GM08714 (cell line): ENCODE results near the gene CDH23.

ENCODE experiments used
- H3K4me3 ChIP-seq: fragments of 200-500 bp; sonication (Bioruptor generic); 2 replicates; pipeline ENCODE4 v1.5.1; 2014; ENCODE audit warnings: mild to moderate bottlenecking, low read length, inconsistent platforms
- ZNF274 ChIP-seq: IDR thresholded peaks from 2 replicates; pipeline ENCODE4 v1.6.1; 2012; ENCODE audit warnings: mild to moderate bottlenecking, low read depth, low read length

Gene CDH23

DNA sequence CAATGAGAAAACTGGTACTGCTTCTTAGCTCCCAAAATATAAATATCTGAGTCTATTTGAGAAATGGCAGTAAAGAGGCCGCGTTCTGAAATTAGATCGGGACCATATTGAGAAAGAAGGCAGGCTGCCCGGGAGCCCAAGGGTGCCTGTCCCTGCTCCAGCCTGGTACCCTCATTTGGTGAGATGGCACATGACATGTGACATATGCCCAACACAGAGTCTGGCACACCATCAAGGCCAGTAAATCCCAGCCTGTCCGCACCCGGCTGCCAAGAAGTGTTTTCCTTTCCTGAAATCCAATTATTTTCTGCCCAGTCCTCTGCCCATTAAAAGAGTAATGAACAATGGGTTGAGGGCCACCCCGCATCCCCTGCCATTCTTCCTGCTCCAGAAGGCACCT, 66.4 kb downstream of the CDH23 start:
- H3K4me3 ChIP-seq = no peak overlapping the region
- no peak for TF ChIP-seq ZNF274

DNA sequence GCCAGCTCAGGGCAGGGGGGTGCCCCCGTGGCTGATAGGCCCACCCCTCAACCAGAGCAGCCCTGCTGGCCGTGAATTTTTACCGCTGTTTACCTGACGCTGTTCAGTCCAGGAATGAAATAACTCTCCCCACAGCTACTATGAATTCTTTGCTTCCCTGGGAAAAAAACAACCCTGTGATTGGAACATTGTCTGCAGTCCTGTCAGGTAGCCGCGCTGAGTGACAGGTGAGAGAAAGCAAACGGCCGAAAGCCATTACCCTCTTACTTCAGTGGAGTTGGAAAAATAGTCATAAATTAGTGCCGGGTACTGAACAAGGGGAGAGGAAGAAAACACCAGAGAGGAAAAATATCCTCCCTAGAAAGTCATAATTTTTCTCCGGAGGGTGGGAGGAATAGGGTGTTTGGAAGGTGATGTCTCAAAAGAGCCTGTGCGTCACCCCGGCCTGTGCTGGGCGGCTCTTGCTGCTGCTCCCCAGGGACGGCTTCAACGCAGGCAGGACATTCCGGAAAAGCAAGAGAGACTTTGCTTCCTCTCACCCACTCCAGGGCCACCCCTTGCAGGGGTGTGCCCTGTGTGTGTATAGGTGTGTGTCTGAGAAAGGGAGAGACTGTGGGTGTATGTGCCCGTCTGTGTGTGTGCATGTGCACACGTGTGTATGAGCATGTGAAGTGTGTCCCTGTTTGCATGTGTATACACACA, 69.0 kb downstream of the CDH23 start:
- no peak for TF ChIP-seq ZNF274

GRCh38 chr10:71466330-71466729, 69.6 kb downstream of the CDH23 start:
- H3K4me3 ChIP-seq = no peak overlapping the region
- TF ChIP-seq ZNF274 = no peak

More for the DNA sequence above, 69.0 kb downstream of the CDH23 start:
- H3K4me3 ChIP-seq = no peak overlapping the region

GRCh38 chr10:71467161-71467560, 70.4 kb downstream of the CDH23 start:
- no peak for TF ChIP-seq ZNF274
- no peak overlapping the region for H3K4me3 ChIP-seq

DNA sequence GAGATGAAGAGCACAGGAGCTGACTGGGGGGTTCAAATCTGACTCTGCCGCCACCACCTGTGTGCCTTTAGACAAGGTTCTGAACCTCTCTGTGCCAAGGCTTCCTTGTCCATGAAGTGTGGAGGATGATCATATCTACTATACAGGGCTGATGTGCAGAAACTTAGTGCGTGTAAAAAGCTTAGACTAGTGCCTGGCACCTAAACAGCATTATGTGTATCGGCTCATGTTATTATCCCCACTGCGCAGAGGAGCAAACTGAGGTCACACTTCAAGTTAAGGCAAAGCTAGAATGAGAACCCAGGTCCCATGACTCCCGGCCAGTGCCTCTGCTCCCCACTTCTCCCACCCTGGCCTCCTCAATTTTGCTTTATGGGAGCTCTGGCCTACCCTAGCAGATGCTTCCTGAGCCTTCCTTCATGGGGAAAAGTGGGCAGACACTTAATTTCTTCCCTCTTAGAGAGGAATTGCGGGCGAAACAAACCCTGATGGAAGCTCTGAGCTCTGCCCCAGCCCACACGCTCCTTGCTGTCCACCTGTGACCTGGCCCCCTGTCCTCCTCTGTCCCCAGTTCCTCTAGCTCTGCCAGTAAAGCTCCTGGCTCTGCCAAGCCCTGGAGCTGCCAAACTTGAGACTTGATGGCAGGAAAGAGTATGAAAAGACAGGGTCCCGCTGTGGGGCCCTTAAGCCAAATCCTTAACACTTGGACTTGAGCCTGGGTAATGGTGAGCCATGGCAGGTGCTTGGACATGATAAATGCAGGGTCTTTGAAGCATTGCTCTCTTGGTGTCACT, 71.0 kb downstream of the CDH23 start:
- H3K4me3 ChIP-seq = no peak overlapping the region
- TF ChIP-seq ZNF274 = no peak

DNA sequence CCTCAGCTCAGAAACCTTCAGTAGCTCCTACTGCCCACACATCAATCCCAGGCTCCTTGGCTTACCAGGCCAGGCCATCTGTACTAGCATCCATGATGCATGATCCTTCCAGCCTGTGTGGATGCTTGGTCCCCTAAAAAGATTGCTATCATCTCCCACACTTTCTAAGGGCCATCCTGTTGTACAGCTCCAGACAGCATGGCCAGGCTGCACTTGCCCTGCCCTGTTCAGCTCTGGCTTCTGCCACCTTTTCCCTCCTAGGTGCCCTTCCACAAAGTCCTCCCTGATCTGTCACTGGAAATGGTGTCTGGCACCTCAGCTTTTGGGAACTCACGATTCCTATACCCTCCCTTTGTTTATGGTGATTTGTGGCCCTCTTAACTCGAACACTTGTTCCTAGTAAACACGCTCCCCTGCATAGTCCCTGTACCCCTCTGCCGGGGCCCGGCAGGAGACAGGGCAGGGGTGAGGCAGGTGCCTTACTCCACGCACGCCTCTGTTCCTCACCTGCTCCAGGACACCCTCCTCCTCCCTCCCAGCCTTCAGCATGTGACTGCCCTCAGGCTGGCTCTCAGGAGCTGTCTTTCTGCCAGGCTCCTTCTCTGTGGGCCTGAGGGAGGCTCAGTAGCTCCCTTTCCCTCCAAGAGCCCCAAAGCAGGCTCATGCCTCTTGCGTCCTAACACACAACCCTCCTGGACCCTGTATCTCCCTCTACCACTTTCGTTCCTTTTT, 71.8 kb downstream of the CDH23 start:
- no peak overlapping the region for H3K4me3 ChIP-seq
- TF ChIP-seq ZNF274 = no peak

- no peak for TF ChIP-seq ZNF274
- no peak overlapping the region for H3K4me3 ChIP-seq
These were observed 74.3 kb downstream of the CDH23 start for GRCh38 chr10:71471006-71471405.

DNA sequence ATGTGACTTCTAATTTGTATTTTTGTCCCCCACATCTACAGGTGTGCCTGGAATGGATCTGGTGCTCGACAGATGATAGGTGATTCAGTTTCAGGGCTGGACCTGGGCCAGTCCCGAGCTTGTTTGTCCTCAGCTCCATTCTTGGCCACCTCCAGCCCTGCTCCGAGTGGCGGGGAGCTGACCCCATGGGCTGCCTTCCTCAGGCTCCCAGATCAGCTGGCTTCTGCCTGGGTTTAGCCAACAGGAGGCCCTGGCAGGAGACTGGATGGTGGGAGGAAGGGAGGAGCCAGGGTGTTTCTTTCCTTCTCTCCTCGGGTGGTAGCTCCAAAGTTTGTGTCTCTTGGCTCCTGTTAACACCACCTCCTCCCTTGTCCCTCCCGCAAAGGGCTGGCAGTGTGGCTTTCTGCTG, 75.2 kb downstream of the CDH23 start:
- TF ChIP-seq ZNF274 = no peak
- H3K4me3 ChIP-seq = no peak overlapping the region

- no peak for TF ChIP-seq ZNF274
- H3K4me3 ChIP-seq = no peak overlapping the region
These were observed 75.7 kb downstream of the CDH23 start for GRCh38 chr10:71472466-71472865.

DNA sequence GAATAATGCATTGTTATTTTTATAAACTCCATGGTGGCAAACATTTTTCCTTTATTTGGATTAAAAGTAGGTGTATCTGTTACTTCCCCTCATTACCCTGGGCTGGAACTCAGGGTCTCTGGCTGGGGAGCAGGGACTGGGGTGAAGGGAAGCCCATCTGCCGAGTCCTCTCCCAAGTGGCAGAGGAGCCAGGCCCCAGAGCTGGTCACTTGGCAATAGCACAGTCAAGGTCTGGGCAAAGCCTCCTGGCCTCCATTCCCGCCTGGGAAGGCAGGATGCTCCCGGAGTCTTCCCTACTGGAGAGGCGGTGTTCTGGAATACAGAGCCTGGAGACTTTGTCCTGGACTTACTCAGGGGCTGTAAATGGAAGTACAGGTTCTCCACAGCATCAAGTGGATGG, 76.2 kb downstream of the CDH23 start:
- H3K4me3 ChIP-seq = no peak overlapping the region
- no peak for TF ChIP-seq ZNF274

DNA sequence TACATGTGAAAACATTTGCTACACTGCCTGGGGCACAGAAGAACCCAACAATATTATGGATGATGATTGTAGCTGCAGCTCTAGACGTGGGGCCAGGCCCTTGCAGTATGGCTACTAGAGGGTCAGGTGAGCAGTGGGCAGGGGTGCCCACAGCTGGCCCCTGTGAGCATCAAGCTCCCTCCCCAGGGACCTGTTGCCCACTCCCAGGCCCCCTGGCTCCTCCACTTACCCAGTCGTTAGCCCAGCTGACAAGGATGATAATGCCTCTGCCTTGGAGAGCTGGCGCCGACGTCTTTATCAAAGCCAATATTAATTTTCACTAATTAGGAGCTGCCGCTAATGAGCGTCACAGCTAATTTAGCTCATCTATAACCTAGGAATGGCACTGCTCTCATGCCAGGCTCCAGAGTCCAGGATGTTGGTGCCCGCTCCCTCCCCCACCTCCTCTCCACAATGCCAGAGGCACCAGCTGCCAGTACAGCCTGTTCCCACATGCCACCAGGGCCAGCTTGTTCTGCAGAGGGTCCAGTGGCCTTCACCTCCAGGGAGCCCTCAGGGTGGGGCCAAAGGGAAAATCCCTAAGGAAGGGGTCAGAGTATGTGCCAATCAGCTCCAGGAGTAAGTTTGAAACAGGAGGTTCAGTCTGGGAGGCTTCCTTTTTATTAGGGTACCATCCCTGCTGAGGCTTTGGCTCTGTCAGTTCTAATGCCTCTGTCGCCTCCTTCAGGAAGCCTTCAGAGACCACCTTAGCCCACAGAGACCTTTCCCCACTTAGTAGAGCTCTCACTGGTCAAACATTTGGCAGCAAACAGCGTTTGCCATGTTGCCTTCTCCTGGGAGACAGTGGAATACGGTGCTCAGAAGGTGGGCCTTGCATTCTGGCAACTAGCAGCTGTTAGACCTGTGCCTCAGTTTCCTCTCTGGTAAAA, 77.2 kb downstream of the CDH23 start:
- no peak for TF ChIP-seq ZNF274
- H3K4me3 ChIP-seq = no peak overlapping the region

- no peak for TF ChIP-seq ZNF274
- H3K4me3 ChIP-seq = no peak overlapping the region
These were observed 78.1 kb downstream of the CDH23 start for GRCh38 chr10:71474702-71475242.

DNA sequence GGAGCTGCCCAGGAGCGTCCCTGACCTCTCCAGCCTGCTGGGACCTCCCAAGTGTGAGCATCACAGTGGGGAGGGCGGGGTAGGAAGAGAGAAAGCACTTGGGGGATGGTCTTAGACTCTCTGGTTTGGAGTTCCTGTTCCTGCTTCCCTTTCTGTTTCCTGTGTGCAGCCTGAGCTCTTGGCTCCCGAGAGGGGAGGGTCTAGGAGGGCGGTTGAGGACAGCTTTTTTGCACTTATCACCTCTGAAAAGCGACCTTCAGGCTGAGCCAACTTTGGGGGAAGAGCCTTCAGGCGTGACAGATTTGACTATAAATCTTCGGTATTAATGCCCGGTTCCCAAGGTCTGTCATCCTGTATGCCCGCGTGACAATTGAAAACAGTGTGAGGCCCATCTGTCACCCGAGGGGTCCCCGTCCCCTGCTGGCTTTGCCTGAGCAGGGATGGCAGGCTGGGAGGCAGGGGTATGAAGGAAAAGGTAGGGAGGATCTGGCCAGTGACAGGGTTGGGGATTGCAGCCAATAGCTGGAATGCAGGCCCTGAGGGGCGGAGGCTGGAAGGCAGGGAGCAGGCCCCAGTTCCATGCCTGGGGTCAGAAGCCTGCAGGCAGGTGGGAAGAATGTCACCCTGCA, 78.6 kb downstream of the CDH23 start:
- TF ChIP-seq ZNF274 = no peak
- H3K4me3 ChIP-seq = no peak overlapping the region
